Neural cell (in vitro differentiated cells): Measurements from ENCODE around the gene LPAR3.

Source experiments
- EP300 ChIP-seq: fragments of 450-650 bp; conservative IDR thresholded peaks from 2 replicates; pipeline ENCODE4 v1.6.1; 2014; ENCODE audit warnings: antibody characterized with exemption, mild to moderate bottlenecking, moderate library complexity; ENCODE audit not compliant: poor library complexity, severe bottlenecking
- EZH2 ChIP-seq: fragments of 200-600, 300-800 bp; shearing (Covaris generic), sonication (generic); IDR thresholded peaks from 2 replicates; pipeline ENCODE4 v1.6.1; 2014; ENCODE audit warnings: antibody characterized with exemption, low read length, borderline replicate concordance, mild to moderate bottlenecking; ENCODE audit not compliant: insufficient read depth, poor library complexity, severe bottlenecking
- MXI1 ChIP-seq: fragments of 450-650 bp; conservative IDR thresholded peaks from 2 replicates; pipeline ENCODE4 v1.6.1; 2014; ENCODE audit warnings: antibody characterized with exemption, mild to moderate bottlenecking; ENCODE audit not compliant: poor library complexity, severe bottlenecking
- POLR2AphosphoS5 ChIP-seq: IDR thresholded peaks from 2 replicates; pipeline ENCODE4 v1.6.1; 2012
- RAD21 ChIP-seq: fragments of 450-650 bp; conservative IDR thresholded peaks from 2 replicates; pipeline ENCODE4 v1.6.1; 2014; ENCODE audit warnings: antibody characterized with exemption, mild to moderate bottlenecking, moderate library complexity
- SMC3 ChIP-seq: fragments of 450-650 bp; conservative IDR thresholded peaks from 2 replicates; pipeline ENCODE4 v1.6.1; 2014; ENCODE audit warnings: antibody characterized with exemption, mild to moderate bottlenecking, moderate library complexity; ENCODE audit not compliant: poor library complexity
- TAF1 ChIP-seq: IDR thresholded peaks from 2 replicates; pipeline ENCODE4 v1.6.1; 2012; ENCODE audit warnings: low read depth
- TF ChIP-seq, protein P1 (sequence below): fragments of 450-650 bp; IDR thresholded peaks from 2 replicates; pipeline ENCODE4 v1.5.1; 2014; ENCODE audit warnings: antibody characterized with exemption, mild to moderate bottlenecking, moderate library complexity; ENCODE audit not compliant: poor library complexity, severe bottlenecking
- TF ChIP-seq, protein P2 (sequence below): IDR thresholded peaks from 2 replicates; pipeline ENCODE4 v1.6.1; 2012; ENCODE audit warnings: borderline replicate concordance

DNA sequence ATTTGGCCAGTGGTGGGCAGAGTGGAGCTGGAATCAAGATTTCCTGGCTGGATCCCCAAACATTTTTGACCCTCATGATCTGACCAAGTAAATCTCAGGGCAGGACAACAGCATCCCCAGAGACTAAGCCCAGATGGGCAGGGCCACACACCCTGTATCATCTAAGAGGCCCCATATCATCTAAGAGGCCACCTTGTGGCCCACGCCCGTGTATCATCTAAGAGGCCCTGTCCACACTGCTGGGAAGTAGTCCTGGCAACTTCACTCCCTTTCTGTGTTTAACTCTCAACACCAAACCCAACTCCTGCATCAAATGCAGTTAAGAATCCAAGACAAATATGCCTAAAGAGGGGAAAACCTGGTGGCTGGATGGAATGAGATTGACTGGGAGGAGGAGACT, 121.1 kb downstream of the LPAR3 start:
- TF ChIP-seq EZH2 (no peak), POLR2AphosphoS5 (no peak), RAD21 (no peak), SMC3 (no peak), EP300 (no peak), TAF1 (no peak), MXI1 (no peak)
- TF ChIP-seq, protein P1, sequence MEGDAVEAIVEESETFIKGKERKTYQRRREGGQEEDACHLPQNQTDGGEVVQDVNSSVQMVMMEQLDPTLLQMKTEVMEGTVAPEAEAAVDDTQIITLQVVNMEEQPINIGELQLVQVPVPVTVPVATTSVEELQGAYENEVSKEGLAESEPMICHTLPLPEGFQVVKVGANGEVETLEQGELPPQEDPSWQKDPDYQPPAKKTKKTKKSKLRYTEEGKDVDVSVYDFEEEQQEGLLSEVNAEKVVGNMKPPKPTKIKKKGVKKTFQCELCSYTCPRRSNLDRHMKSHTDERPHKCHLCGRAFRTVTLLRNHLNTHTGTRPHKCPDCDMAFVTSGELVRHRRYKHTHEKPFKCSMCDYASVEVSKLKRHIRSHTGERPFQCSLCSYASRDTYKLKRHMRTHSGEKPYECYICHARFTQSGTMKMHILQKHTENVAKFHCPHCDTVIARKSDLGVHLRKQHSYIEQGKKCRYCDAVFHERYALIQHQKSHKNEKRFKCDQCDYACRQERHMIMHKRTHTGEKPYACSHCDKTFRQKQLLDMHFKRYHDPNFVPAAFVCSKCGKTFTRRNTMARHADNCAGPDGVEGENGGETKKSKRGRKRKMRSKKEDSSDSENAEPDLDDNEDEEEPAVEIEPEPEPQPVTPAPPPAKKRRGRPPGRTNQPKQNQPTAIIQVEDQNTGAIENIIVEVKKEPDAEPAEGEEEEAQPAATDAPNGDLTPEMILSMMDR, result no peak
- TF ChIP-seq, protein P2, sequence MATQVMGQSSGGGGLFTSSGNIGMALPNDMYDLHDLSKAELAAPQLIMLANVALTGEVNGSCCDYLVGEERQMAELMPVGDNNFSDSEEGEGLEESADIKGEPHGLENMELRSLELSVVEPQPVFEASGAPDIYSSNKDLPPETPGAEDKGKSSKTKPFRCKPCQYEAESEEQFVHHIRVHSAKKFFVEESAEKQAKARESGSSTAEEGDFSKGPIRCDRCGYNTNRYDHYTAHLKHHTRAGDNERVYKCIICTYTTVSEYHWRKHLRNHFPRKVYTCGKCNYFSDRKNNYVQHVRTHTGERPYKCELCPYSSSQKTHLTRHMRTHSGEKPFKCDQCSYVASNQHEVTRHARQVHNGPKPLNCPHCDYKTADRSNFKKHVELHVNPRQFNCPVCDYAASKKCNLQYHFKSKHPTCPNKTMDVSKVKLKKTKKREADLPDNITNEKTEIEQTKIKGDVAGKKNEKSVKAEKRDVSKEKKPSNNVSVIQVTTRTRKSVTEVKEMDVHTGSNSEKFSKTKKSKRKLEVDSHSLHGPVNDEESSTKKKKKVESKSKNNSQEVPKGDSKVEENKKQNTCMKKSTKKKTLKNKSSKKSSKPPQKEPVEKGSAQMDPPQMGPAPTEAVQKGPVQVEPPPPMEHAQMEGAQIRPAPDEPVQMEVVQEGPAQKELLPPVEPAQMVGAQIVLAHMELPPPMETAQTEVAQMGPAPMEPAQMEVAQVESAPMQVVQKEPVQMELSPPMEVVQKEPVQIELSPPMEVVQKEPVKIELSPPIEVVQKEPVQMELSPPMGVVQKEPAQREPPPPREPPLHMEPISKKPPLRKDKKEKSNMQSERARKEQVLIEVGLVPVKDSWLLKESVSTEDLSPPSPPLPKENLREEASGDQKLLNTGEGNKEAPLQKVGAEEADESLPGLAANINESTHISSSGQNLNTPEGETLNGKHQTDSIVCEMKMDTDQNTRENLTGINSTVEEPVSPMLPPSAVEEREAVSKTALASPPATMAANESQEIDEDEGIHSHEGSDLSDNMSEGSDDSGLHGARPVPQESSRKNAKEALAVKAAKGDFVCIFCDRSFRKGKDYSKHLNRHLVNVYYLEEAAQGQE, result no peak
